HG02588 (cell line): Measurements from ENCODE around the gene PTRH1.
A peak's percentile ranks its signal among the peaks of the same experiment; 100 is the strongest.

Experiments used
- ATAC-seq: cut with Tn5 transposase; IDR thresholded peaks from one replicate; pipeline ENCODE4 v1.9.1; 2021; ENCODE audit warnings: mild to moderate bottlenecking, moderate library complexity; ENCODE audit not compliant: unreplicated experiment

Gene PTRH1

GRCh38 chr9:127741831-127742434, 26.5 kb upstream of the PTRH1 start:
- no peak for ATAC-seq

DNA sequence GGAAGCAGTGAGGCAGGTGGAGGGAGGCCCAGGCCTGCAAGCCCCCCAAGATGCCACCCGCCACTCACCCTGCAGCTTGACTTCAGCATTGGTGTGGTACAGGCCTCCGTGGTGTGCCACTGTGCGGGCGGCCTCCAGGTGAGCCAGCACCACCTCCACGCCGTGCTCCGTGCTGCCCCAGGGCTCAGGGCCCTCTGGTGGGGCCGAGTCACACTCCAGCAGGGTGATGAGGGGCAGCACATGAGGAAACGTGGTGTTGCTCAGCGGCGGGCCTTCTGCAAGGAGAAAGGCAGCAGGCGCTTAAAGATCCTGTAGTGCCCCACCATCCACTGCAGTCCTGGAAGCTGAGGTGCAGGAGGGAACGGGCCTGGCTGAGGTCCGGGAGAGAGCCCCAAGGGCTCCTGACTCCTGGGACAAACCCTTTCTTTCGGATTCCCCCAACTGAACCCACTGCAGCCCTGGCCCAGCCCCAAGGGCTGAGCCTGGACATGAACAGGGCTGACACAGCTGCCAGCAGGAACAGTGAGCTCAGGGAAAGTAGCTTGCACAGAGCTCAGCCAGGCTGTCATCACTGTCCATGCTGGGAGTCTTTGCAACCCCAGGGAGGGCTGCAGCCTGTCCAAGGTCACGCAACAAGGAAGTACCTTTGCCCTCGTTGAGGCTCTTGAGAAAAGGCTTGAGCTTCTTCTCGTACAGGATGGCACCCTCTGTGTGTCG, 24.3 kb upstream of the PTRH1 start:
- no peak for ATAC-seq

- ATAC-seq: no peak
These were observed 23.2 kb upstream of the PTRH1 start for GRCh38 chr9:127738666-127739065.

DNA sequence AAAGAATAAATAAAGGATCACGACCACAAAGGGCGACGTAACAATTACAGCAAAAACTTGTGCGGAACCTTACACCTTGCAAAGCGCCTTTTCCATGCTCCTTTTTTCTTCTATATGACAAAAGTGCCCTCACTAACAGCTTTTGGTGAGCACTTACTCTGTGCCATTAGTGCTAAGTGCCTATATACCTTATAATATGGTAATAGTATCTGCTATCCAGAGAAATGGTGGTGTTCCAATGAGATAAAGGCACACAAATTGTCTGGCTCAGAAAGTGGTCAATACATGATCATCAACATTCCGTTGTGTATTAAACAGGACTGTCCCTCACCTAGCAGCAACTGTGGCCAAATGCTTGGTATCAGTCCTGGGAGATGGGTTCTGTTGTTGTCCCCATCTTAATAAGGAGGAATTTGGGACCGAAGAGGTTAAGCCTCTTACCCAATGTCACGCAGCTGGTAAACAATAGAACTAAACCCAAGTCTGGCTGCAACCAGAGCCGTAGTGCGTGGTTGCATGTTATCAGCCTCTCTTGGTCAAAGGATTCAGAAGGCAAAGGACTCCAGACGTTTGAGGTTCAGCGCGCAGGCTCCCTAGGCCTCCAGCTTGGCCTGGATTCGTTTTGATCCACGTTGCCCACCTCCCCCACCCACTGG, 20.2 kb upstream of the PTRH1 start:
- ATAC-seq: no peak

- ATAC-seq: peak; percentile 85
These were observed 19.5 kb upstream of the PTRH1 start, which contains the start of gene TOR2A for GRCh38 chr9:127734747-127735529. Gene TOR2A (minus strand): TSS chr9:127735294. CDS start chr9:127735270, 24 bp downstream.

- no peak for ATAC-seq
These were observed 18.8 kb upstream of the PTRH1 start for GRCh38 chr9:127734247-127734746.

DNA sequence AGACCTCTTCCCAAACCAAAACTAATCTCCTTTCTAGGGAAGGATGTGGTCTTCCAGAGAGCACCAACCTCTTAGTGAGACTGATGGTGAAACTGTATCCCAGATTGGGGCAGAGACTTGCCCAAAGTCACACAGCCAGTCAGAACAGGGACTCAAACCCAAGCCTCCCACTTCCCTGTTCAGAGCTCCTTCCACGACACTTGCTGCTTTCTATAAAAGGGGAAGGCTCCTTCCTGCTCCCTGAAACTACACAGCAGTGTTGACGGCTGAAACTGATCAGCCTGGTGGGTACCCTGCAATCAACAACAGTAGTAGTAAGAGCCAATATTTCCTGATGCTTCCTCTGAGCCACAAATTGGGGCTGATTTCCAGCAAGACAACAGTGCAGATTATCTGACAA, 18.2 kb upstream of the PTRH1 start:
- no peak for ATAC-seq

- ATAC-seq: no peak
These were observed 17.0 kb upstream of the PTRH1 start for GRCh38 chr9:127732444-127732843.

DNA sequence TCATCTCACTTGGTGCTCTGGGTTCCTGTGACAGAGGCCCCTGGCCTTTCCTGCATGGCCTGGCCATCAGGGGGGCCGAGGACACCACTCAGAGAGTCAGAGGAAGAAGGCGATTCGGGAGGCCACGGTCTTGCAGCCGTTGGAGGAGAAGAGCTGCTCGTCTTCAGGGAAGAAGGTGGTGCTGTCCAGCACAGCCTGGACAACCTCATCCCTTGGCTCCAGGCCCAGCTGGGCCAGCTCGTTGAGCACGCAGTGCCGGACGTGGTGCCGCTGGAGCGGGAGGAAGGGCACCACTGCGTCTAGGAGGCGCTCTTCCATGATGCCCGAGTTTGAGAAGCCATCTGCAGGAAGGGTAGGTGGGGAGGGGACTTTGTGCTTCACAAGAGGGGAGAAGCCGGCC, 16.5 kb upstream of the PTRH1 start:
- ATAC-seq: no peak

DNA sequence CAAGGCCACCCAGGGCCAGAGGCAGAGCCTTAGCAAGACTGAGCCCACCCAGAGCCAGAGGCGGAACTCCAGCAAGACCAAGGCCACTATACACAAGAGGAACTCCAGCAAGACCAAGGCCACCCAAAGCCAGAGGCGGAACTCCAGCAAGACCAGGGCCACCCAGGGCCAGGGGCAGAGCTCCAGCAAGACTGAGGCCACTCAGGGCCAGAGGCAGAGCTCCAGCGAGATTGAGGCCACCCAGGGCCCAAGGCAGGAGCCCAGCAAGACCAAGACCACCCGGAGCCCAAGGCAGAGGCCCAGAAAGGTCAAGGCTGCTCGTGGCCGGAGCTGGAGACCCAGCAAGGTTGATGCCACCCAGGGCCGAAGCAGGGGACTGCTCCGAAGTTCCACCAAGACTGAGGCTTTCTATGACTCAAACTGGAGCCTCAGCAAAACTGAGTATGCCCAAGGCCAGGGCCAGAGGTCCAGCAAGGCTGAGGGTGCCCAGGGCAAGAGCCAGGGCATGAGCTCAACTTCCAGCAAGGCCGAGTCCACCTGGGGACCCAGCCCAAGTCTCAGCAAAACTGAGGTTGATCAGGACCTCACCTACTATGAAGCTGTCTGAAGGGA, 15.4 kb upstream of the PTRH1 start:
- no peak for ATAC-seq

GRCh38 chr9:127730262-127730661, 14.8 kb upstream of the PTRH1 start:
- no peak for ATAC-seq

DNA sequence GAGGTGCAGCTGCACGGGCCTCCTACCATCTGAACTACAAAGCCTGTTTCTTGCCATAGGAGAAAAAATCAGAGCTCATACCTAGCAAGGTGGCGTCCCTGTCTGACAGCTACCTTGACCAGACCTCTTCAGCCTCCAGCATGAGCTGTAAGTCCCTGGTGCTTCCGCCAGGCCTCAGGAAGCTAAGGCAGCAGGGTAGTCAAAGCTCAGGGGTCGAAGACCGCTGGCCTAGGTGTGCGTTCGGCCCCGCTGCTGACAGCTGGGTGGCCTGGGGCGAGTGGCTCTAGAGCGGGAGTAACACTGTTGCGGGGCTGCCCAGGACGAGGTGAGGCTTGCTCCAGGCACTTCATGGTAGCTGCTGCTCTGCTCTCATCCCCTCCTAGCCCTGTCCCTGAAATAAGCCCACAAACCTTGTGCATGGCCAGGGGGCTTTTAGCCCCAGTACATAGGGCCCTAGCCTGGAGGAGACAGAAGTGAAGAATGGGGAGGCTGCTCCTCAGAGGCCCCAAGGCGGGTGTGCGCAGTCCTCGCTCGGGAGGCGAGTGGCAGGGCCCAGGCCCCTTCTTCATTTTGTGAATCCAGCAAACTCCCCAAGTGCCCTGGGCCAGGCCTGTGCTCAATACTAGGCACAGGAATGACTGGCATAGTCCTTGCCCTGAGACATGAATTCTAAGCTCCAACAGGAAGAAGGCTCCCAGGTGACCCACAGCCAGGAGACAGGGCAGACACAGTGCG, 14.2 kb upstream of the PTRH1 start:
- no peak for ATAC-seq

GRCh38 chr9:127728808-127729207, 13.3 kb upstream of the PTRH1 start:
- ATAC-seq: no peak

GRCh38 chr9:127726871-127727270, 11.4 kb upstream of the PTRH1 start:
- ATAC-seq: no peak

DNA sequence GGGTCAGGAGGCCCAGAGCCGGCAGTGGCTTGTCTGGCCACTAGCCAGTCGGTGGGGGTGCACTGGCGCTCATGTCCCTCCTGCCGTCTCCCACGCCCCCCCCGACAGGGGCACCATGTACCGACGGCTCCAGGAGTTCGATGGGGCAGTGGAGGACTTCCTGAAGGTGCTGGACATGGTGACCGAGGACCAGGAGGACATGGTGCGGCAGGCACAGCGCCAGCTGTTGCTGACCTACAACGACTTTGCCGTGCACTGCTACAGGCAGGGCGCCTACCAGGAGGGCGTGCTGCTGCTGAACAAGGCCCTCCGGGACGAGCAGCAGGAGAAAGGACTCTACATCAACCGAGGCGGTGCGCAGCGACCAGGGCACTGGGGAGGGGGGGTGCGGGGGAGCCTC, 8.5 kb upstream of the PTRH1 start:
- ATAC-seq: no peak

- ATAC-seq: no peak
These were observed 8.0 kb upstream of the PTRH1 start for GRCh38 chr9:127723444-127723843.

DNA sequence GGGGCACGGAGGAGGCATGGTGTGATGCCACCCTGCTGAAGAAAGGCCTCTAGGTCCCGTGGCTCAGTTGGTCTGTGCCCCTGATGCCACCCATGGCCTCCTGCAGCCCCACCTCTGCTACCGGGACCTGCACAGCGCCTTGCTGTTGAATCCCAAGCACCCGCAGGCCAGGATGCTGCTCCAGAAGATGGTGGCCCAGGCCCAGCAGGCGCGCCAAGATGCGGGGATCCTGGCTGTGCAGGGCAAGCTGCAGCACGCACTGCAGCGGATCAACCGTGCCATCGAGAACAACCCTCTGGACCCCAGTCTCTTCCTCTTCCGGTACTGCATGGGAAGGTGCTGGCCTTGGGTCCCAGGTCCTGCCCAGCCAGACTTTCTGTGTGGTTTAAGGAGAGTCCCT, 7.5 kb upstream of the PTRH1 start:
- ATAC-seq: no peak

DNA sequence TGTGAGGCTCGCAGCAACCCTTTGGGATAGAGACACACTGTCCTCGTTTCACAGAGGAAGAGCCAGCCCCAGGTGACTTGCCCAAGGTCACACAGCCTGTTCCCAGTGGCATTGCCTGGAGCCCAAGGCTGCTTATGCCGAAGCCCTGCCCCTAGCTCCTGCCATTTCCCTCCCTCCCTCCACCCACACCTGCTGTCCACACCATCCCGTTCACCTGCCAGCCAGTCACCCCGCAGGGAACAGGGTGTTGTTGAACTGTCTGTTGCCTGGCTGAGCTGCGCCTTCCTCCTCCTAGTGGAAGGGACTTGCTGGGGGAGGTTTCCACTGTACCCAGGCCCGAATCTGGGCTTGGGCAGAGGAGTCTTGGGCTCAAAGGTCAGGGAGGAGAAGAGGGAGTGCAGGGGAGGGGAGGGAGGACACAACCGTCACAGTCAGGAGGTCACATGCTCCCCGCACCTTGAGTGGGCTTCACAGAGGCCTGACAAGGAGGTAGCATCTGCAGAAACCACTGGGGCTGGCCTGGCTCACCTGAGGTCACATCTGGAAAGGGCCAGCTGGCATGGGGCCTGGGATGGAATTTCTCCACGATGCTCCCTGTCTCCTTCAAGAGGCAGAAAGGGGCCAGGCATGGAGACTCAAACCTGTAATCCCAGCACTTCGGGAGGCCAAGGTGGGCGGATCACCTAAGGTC, 6.7 kb upstream of the PTRH1 start:
- ATAC-seq: no peak

DNA sequence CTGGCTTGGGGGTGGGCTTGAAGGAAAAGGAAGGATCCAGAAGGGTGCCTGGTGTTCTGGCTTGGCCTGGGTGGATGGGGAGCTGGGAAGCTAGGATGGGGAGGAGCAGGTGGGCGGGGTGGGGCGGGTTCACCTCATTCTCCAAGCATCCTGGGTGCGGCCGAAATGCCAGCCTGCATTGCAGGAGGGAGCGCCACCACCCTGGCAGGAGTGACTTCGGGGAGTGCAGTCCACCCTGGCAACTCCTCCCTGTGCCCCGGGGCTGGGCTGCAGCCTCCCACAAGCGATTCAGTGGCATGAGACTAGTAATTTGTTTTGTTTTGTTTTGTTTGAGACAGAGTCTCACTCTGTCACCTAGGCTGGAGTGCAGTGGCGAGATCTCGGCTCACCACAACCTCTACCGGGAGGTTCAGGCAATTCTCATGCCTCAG, 5.9 kb upstream of the PTRH1 start:
- no peak for ATAC-seq

- no peak for ATAC-seq
These were observed 5.4 kb upstream of the PTRH1 start for GRCh38 chr9:127720865-127721227.
